Medulla oblongata (tissue), 1 donor: ENCODE results near the gene ERMAP.
"Not testable (repeated sequence)": the region's sequence is repeated elsewhere in the genome, so short reads cannot be mapped to it uniquely, and the experiment has no call there.

Experiments used
- DNase-seq: peaks from one replicate; pipeline ENCODE4 v3.0.0-alpha.2; 2015; ENCODE audit errors: extremely low spot score

ERMAP gene

GRCh38 chr1:42807056-42807668 is 9.8 kb upstream of the ERMAP start:
- no peak for DNase-seq

- not testable (repeated sequence) for DNase-seq
These were observed 2.1 kb upstream of the ERMAP start for GRCh38 chr1:42814815-42815214.

GRCh38 chr1:42815941-42816584 is 859 bp upstream of the ERMAP start:
- no peak for DNase-seq

GRCh38 chr1:42817440-42817767 is 482 bp downstream of the ERMAP start:
- no peak for DNase-seq

GRCh38 chr1:42817976-42818375 is 1.1 kb downstream of the ERMAP start:
- no peak for DNase-seq

GRCh38 chr1:42820813-42821212 is 3.9 kb downstream of the ERMAP start:
- no peak for DNase-seq

- DNase-seq, result no peak
These were observed 4.8 kb downstream of the ERMAP start for GRCh38 chr1:42821690-42822089.

- DNase-seq, result no peak
These were observed 6.0 kb downstream of the ERMAP start for GRCh38 chr1:42822800-42823392.

GRCh38 chr1:42824481-42825035 is 7.6 kb downstream of the ERMAP start:
- DNase-seq, result no peak

GRCh38 chr1:42825036-42825851 is 8.3 kb downstream of the ERMAP start:
- no peak for DNase-seq

- no peak for DNase-seq
These were observed 13.7 kb downstream of the ERMAP start for GRCh38 chr1:42830631-42831030.

- DNase-seq, result no peak
These were observed 14.4 kb downstream of the ERMAP start for GRCh38 chr1:42831273-42831672.

GRCh38 chr1:42832641-42833240 is 15.8 kb downstream of the ERMAP start:
- DNase-seq, result no peak

- peak; percentile 41 for DNase-seq
These were observed 17.1 kb downstream of the ERMAP start for GRCh38 chr1:42833981-42834380.

GRCh38 chr1:42834803-42835202 is 17.9 kb downstream of the ERMAP start:
- no peak for DNase-seq

GRCh38 chr1:42835422-42835821 is 18.5 kb downstream of the ERMAP start:
- no peak for DNase-seq

GRCh38 chr1:42837709-42838108 is 20.8 kb downstream of the ERMAP start:
- peak; percentile 42 for DNase-seq

GRCh38 chr1:42838482-42839190 is 21.7 kb downstream of the ERMAP start:
- peak; percentile 74 for DNase-seq

- no peak for DNase-seq
These were observed 24.1 kb downstream of the ERMAP start for GRCh38 chr1:42841010-42841409.

- no peak for DNase-seq
These were observed 24.7 kb downstream of the ERMAP start for GRCh38 chr1:42841440-42842147.
